OCI-LY1 (cell line): ENCODE measurements around the gene CELF2.

Experiments
- H2AFZ ChIP-seq: fragments of 200-600 bp; sonication (generic), shearing (Covaris generic); 2 replicates; pipeline ENCODE4 v1.6.0; 2014; ENCODE audit warnings: antibody characterized with exemption, mild to moderate bottlenecking, low read length
- H3F3A ChIP-seq: fragments of 200-600 bp; sonication (generic), shearing (Covaris generic); 2 replicates; pipeline ENCODE4 v1.6.0; 2014; ENCODE audit warnings: mild to moderate bottlenecking, antibody characterized with exemption, low read length, moderate library complexity; ENCODE audit not compliant: insufficient read depth
- H3K27ac ChIP-seq: fragments of 200-600 bp; sonication (generic); 2 replicates; pipeline ENCODE4 v1.5.1; 2014; ENCODE audit warnings: low read length, mixed run types, mild to moderate bottlenecking, low read depth; ENCODE audit not compliant: poor library complexity, severe bottlenecking
- H3K27me3 ChIP-seq: fragments of 200-600 bp; sonication (generic); 2 replicates; pipeline ENCODE4 v1.6.0; 2014; ENCODE audit warnings: antibody characterized with exemption, mild to moderate bottlenecking, low read length, moderate library complexity; ENCODE audit not compliant: insufficient read depth
- H3K36me3 ChIP-seq: fragments of 200-600 bp; sonication (generic); 2 replicates; pipeline ENCODE4 v1.6.1; 2014; ENCODE audit warnings: mild to moderate bottlenecking, antibody characterized with exemption, low read length, moderate library complexity, mixed read lengths; ENCODE audit not compliant: insufficient read depth
- H3K4me1 ChIP-seq: fragments of 200-600 bp; sonication (generic); 2 replicates; pipeline ENCODE4 v1.5.1; 2014; ENCODE audit warnings: mild to moderate bottlenecking, low read length, moderate library complexity; ENCODE audit not compliant: insufficient read depth, severe bottlenecking
- H3K4me2 ChIP-seq: fragments of 200-600 bp; sonication (generic), shearing (Covaris generic); 2 replicates; pipeline ENCODE4 v1.6.1; 2014; ENCODE audit warnings: low read length
- H3K4me3 ChIP-seq: fragments of 200-600 bp; sonication (generic); 2 replicates; pipeline ENCODE4 v1.5.1; 2014; ENCODE audit warnings: low read length, low read depth, mild to moderate bottlenecking, mixed read lengths; ENCODE audit not compliant: poor library complexity, severe bottlenecking
- H3K79me2 ChIP-seq: fragments of 200-600 bp; shearing (Covaris generic); 2 replicates; pipeline ENCODE4 v1.6.1; 2016; ENCODE audit warnings: mixed run types, low read length, mixed read lengths; ENCODE audit not compliant: insufficient read depth
- H3K9ac ChIP-seq: fragments of 200-600 bp; sonication (generic), shearing (Covaris generic); 2 replicates; pipeline ENCODE4 v1.6.1; 2014; ENCODE audit warnings: mild to moderate bottlenecking, low read length, mixed read lengths
- H3K9me2 ChIP-seq: fragments of 200-600 bp; sonication (generic), shearing (Covaris generic); 2 replicates; pipeline ENCODE4 v1.6.1; 2014; ENCODE audit warnings: low read depth, mild to moderate bottlenecking, low read length, mixed read lengths
- H3K9me3 ChIP-seq: fragments of 200-600 bp; shearing (Covaris generic); 2 replicates; pipeline ENCODE4 v1.6.1; 2014; ENCODE audit warnings: low read length, mixed read lengths
- H4K20me1 ChIP-seq: fragments of 200-600 bp; sonication (generic), shearing (Covaris generic); 2 replicates; pipeline ENCODE4 v1.6.0; 2016; ENCODE audit warnings: mild to moderate bottlenecking, low read length; ENCODE audit not compliant: insufficient read depth
- EZH2 ChIP-seq: fragments of 200-600 bp; sonication (generic), shearing (Covaris generic); IDR thresholded peaks from 2 replicates; pipeline ENCODE4 v1.8.0; 2017; ENCODE audit warnings: borderline replicate concordance, mixed run types, mild to moderate bottlenecking, antibody characterized with exemption, low read length, moderate library complexity, mixed read lengths
- TF ChIP-seq, protein P1 (sequence below): fragments of 200-600 bp; sonication (generic), shearing (Covaris generic); IDR thresholded peaks from 2 replicates; pipeline ENCODE4 v1.5.1; 2017; ENCODE audit warnings: mild to moderate bottlenecking, antibody characterized with exemption, low read length, moderate library complexity, mixed read lengths

Gene CELF2

DNA sequence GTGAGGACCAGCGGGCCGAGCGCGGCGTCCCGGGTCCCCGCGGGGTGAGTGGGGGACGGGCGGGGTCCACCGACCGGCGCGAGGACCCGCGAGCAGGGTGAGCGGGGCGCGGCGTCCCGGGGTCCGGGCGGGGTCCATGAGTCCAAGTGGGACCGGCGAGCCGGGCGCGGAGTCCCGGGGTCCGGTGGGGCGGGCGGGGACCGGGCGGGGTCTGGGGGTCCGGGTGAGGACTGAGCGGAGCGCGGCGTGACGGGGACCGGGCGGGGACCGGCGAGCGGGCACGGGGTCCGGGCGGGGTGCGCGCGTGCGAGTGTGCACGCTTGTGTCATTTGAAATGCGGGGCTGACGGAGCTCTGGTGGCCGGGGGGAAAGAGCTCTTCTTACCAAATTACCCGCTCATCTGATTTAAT lies 765 bp downstream of the CELF2 start:
- no peak overlapping the region for H3K9ac ChIP-seq
- TF ChIP-seq, protein P1, sequence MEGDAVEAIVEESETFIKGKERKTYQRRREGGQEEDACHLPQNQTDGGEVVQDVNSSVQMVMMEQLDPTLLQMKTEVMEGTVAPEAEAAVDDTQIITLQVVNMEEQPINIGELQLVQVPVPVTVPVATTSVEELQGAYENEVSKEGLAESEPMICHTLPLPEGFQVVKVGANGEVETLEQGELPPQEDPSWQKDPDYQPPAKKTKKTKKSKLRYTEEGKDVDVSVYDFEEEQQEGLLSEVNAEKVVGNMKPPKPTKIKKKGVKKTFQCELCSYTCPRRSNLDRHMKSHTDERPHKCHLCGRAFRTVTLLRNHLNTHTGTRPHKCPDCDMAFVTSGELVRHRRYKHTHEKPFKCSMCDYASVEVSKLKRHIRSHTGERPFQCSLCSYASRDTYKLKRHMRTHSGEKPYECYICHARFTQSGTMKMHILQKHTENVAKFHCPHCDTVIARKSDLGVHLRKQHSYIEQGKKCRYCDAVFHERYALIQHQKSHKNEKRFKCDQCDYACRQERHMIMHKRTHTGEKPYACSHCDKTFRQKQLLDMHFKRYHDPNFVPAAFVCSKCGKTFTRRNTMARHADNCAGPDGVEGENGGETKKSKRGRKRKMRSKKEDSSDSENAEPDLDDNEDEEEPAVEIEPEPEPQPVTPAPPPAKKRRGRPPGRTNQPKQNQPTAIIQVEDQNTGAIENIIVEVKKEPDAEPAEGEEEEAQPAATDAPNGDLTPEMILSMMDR: no peak
- no peaks in the 10 kb centered on the region for H3K36me3 ChIP-seq
- H3K9me3 ChIP-seq: no peaks in the 10 kb centered on the region
- H3K4me1 ChIP-seq: no peaks in the 10 kb centered on the region
- H3F3A ChIP-seq: no peaks in the 10 kb centered on the region
- H3K27ac ChIP-seq: no peak overlapping the region
- H3K27me3 ChIP-seq: no peaks in the 10 kb centered on the region
- H3K9me2 ChIP-seq: no peaks in the 10 kb centered on the region
- H2AFZ ChIP-seq: no peak overlapping the region
- no peaks in the 10 kb centered on the region for H3K79me2 ChIP-seq
- H4K20me1 ChIP-seq: no peaks in the 10 kb centered on the region
- no peak overlapping the region for H3K4me2 ChIP-seq
- H3K4me3 ChIP-seq: no peak overlapping the region

DNA sequence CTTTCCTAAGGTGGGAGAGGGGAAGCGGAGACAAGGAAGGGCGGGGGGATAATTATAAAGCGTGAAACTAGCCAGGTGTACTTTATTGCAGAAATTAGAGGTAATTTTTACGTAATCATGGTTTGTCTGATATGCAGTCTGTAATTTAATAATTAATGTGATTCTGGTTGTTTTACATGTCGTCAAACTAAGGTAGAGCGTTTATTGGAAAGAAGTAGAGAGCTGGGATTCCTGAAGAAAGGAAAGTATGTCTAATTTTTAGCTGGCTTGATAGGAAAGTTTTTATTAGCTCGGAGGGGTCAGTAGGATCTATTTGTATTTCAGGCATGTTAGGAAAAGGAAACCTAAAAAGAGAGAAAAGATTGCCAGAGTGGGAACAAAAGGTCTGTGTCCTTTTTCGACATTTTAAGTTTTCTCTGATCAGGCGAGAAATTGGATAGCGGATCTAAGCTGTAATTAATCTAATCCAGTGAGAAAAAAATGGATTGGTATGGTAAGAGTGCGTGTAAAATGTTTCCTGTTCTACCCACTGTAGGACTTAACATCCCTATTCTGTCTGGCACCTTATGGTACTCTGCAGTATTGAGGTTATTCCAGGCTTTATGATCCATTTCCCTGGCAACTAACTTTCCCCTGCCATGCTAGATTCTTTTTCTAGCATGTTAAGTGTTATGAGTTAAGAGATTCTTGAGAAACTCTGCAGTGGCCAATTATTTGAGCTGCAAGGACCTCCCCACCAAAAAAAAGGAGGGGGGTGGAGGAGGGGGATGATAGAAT lies 1.4 kb downstream of the CELF2 start:
- H3K9me2 ChIP-seq: no peaks in the 10 kb centered on the region

DNA sequence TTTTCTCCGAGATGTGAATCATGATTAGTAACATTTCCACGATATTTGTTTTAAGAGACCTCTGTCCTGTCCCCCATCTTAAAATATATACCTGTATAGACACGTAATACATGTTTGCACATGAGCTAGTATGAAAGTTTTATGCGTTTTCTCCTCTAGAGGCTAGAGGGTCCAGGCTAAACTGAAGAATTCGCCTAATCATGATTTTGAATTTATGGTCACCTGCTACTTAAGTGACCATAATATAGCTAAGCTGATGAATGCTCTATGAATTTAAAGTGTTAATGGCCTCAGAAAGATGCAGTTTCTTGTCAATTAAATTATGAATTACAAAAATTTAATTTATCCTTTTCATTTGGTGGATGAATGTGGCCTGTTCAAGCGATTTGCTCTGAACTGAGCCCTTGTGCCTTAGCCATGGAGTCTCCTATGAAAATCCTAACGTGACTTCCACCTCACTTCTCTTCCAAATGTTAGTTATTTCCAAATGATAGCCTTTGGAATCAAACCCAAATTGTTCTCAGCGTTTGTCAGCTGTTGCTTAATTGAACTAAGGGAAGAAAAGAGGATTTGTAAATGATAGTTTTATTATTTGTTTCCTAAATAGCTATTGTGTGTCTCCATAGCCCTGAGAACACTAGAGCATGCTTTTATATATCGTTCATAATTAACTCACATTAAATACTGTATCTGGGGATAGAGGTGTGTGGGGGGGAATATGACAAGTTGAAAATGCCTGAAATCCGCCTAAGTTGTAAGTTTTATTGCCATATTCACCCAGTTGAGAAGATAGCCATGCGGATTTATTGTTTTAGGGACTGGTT lies 2.3 kb downstream of the CELF2 start:
- H2AFZ ChIP-seq: no peak overlapping the region
- H3K4me1 ChIP-seq: no peaks in the 10 kb centered on the region
- no peaks in the 10 kb centered on the region for H4K20me1 ChIP-seq
- H3K27me3 ChIP-seq: no peaks in the 10 kb centered on the region
- H3K27ac ChIP-seq: no peak overlapping the region
- no peak overlapping the region for H3K4me3 ChIP-seq
- no peaks in the 10 kb centered on the region for H3K9me3 ChIP-seq
- no peaks in the 10 kb centered on the region for H3K36me3 ChIP-seq
- H3K4me2 ChIP-seq: no peak overlapping the region
- TF ChIP-seq, protein P1: no peak
- no peak for TF ChIP-seq EZH2
- H3K9ac ChIP-seq: no peak overlapping the region
- H3F3A ChIP-seq: no peaks in the 10 kb centered on the region
- no peaks in the 10 kb centered on the region for H3K9me2 ChIP-seq
- no peaks in the 10 kb centered on the region for H3K79me2 ChIP-seq

More for the DNA sequence above, 1.4 kb downstream of the CELF2 start:
- Histone ChIP-seq H2AFZ (no peak overlapping the region), H3F3A (no peaks in the 10 kb centered on the region), H3K27me3 (no peaks in the 10 kb centered on the region), H3K36me3 (no peaks in the 10 kb centered on the region), H4K20me1 (no peaks in the 10 kb centered on the region), H3K27ac (no peak overlapping the region), H3K4me1 (no peaks in the 10 kb centered on the region), H3K4me2 (no peak overlapping the region), H3K9me3 (no peaks in the 10 kb centered on the region), H3K79me2 (no peaks in the 10 kb centered on the region), H3K9ac (no peak overlapping the region), H3K4me3 (no peak overlapping the region)
- TF ChIP-seq, protein P1: no peak
- TF ChIP-seq EZH2: no peak
